Peyer's patch (tissue), 4 donors: ENCODE measurements around the gene KLF2.

ENCODE experiments used
- POLR2A ChIP-seq, 2 donors: fragments of 450-650 bp; IDR thresholded peaks; one replicate each; pipeline ENCODE4 v1.5.1; 2017; ENCODE audit warnings: antibody characterized with exemption in 2 of 2, mild to moderate bottlenecking in 2 of 2, moderate library complexity in 2 of 2
- TF ChIP-seq, protein P1 (sequence below), 6 experiments: fragments of 450-650 bp in 4 of 6; fragments of 200-600 bp in 2 of 6; sonication (generic) in 1 of 6; IDR thresholded peaks; one replicate each; pipeline ENCODE4 v1.5.1; 2017 to 2019; ENCODE audit warnings: antibody characterized with exemption in 6 of 6, mild to moderate bottlenecking in 3 of 6, moderate library complexity in 1 of 6

DNA sequence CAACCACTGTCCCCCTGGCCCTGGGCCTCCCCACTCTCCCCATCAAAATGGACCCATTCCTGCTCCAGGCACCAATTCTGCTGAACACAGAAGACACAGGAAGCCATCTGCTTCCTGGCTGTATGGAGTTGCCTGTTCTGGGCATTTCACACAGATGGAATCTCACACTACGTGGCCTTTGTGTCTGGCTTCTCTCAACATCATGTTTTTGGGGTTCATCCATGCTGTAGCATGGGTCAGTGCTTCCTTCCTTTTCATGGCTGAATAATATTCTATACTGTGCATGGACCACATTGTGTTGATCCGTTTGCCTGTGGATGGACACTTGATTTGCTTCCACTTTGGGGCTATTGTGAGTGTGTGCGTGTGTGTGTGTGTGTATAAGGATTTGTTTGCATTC lies 15.0 kb upstream of the KLF2 start:
- TF ChIP-seq, protein P1, sequence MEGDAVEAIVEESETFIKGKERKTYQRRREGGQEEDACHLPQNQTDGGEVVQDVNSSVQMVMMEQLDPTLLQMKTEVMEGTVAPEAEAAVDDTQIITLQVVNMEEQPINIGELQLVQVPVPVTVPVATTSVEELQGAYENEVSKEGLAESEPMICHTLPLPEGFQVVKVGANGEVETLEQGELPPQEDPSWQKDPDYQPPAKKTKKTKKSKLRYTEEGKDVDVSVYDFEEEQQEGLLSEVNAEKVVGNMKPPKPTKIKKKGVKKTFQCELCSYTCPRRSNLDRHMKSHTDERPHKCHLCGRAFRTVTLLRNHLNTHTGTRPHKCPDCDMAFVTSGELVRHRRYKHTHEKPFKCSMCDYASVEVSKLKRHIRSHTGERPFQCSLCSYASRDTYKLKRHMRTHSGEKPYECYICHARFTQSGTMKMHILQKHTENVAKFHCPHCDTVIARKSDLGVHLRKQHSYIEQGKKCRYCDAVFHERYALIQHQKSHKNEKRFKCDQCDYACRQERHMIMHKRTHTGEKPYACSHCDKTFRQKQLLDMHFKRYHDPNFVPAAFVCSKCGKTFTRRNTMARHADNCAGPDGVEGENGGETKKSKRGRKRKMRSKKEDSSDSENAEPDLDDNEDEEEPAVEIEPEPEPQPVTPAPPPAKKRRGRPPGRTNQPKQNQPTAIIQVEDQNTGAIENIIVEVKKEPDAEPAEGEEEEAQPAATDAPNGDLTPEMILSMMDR (IDR thresholded peaks at IDR 0.05), result no peak
- TF ChIP-seq POLR2A (IDR thresholded peaks at IDR 0.05), result no peak
